GM19023 (cell line): ENCODE results near the gene SUMO2.
A peak's percentile ranks its signal among the peaks of the same experiment; 100 is the strongest.
"Not testable (repeated sequence)": the region's sequence is repeated elsewhere in the genome, so short reads cannot be mapped to it uniquely, and the experiment has no call there.

ENCODE experiments used
- ATAC-seq: cut with Tn5 transposase; IDR thresholded peaks from one replicate; pipeline ENCODE4 v1.9.1; 2021; ENCODE audit warnings: mild to moderate bottlenecking, moderate library complexity; ENCODE audit not compliant: unreplicated experiment

Gene SUMO2

DNA sequence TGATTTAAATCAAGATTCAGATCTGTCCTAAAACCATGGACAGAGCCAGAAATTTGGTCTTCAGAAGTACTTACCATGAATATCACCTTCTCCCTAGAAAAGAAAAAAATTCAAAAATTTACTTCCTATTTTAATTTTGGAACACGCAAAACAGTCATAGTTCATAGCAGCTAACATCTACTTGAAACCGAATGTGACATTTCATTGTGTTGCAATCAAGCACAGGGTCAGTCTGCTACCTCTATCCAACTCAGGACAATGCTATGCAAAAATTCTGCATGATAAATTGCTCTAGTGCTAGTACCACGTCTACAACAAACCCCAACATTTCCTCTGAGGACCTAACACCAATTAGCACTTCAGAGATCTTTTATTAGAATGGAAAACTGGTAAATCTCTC, 36.2 kb downstream of the SUMO2 start:
- no peak for ATAC-seq

DNA sequence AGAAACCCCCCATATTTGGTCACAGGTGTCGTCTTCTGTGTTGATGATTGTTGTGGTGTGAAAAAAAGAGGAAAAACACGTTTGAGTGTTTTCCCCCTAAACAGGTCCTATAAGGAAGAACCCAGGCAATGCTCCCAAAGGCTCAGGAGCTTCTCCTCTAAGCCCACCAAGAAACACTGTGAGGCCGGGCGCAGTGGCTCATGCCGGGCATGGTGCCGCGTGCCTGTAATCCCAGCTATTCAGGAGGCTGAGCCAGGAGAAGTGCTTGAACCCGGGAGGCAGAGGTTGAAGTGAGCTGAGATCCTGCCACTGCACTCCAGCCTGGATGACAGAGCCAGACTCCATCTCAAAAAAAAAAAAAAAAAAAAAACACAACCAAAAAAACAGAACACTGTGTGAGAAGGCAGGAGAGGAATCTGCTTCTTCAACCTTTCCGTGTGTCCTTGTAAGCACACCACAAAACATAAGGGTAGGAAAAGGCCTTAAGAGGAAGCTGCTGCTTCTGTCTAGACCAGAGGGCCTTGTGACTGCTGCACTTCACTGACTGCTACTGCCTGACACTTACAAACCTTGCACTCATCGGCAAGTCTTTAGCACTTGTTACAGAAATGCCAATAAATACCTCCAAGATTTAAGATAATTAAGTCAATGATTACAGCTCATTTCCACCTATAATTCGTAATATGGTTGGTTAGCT, 37.8 kb downstream of the SUMO2 start:
- ATAC-seq = no peak

GRCh38 chr17:75142236-75142971, 40.4 kb downstream of the SUMO2 start:
- no peak for ATAC-seq

GRCh38 chr17:75138519-75138918, 44.2 kb downstream of the SUMO2 start:
- ATAC-seq = no peak

DNA sequence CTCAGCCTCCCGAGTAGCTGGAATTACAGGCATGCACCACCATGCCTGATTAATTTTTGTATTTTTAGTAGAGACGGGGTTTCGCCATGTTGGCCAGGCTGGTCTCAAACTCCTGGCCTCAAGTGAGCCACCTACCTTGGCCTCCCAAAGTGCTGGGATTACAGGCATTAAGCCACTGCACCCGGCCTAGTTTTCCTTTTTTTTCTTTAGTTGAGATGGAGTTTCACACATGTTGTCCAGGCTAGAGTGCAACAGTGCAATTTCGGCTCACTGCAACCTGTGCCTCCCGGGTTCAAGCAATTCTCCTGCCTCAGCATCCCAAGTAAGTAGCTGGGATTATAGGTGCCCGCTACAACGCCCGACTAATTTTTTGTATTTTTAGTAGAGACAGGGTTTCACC, 45.0 kb downstream of the SUMO2 start:
- ATAC-seq = not testable (repeated sequence)

DNA sequence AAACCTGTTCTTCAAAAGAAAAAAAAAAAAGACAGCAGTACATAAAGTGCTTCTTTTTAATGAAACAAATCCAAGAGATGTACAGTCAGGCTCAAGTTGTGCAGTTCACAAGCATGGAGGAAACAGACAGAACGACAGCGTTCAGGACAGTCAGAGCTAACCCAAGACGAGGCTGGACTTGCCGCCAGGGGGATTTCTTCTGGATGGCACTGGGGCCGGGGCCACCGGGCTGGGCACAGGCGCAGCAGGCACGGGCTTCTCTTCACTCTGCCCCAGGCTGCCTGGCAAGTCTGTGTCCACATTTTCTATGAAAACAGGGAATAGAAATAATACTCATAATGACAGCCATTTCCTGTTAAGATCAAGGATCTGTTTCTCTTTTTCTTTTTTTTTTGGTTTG, 46.8 kb downstream of the SUMO2 start:
- no peak for ATAC-seq

DNA sequence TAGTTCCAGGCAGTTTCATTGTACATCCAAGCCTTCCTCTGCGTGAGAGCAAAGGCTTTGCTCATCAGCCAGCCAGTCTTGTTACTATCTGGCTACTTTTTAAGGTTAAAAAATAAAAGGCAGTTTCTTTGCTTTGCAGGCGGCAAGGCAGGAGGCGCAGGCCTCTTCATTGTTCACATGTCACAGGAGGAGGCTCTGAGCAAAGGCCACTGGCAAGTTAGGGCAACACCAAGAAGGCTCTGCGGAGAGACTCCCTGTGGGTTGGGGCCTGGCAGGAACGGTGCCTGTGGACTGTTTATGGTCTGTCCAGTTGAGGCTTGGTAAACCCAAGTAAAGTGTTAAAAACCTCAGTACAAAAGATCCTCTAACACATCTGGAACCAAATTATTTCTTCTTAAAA, 47.3 kb downstream of the SUMO2 start:
- ATAC-seq = no peak

DNA sequence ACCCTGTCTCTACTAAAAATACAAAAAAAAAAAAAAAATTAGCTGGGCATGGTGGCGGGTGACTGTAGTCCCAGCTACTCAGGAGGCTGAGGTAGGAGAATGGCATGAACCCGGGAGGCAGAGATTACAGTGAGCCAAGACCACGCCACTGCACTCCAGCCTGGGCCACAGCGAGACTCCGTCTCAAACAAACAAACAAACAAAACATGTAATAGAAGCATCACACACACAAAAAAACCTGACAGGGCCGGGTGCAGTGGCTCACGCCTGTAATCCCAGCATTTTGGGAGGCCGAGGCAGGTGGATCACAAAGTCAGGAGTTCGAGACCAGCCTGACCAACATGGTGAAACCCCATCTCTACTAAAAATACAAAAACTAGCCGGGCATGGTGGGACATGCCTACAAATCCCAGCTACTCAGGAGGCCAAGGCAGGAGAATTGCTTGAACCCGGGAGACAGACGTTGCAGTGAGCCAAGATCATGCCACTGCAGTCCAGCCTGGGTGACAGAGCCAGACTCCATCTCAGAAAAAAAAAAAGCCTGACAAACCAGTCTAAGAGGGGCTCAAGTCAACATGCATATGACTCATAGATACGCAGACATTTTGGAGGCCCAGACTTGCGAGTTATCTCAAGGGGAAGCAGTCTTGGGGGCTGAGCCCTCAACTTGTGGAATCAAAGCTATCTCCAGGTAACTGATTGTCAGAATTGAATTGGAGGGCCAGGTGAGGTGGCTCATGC, 49.0 kb downstream of the SUMO2 start:
- ATAC-seq = not testable (repeated sequence)

DNA sequence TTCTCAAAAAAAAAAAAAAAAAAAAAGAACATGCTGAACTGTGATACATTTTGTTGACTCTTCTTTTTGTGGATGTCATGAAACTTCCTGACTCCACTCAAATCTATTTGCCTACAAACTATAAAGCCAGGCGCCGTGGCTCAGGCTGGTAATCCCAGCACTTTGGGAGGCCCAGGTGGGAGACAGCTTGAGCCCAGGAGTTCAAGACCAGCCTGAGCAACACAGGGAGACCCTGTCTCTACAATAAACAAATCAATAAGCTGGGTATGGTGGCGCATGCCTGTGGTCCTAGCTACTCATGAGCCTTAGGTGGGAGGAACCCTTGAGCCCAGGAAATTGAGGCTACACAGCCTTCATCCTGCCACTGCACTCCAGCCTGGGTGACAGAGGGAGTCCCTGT, 49.8 kb downstream of the SUMO2 start:
- no peak for ATAC-seq

DNA sequence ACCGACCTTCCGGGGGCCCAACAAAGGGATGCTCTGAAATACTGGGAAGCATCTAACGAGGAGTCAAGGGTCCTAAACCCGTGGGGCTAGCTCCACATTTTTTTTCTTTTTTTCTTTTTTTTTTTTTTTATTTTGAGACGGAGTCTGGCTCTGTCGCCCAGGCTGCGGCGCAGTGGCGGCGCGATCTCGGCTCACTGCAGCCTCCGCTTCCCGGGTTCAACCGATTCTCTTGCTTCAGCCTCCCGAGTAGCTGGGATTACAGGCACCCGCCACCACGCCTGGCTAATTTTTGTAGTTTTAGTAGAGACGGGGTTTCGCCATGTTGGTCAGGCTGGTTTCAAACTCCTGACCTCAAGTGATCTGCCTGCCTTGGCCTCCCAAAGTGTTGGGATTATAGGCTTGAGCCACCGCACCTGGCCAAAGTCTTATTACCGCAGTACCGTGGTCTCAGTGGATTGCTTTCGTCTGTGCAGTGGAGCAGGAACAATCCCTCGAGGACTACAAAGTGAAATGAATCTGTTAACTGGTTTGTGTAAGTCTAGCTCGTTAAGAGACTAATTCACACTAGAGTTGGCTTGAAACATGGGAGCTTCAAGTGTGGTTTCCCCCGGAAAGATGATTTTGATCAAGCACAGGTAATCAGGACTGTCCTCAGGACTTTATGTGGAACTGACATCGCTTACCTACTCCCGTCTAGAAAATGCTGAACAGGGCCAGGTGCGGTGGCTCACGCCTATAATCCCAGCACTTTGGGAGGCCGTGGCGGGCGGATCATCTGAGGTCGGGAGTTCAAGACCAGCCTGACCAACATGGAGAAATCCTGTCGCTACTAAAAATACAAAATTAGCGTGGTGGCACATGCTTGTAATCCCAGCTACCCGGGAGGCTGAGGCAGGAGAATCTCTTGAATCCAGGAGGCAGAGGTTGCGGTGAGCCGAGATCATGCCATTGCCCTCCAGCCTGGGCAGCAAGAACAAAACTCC, 50.5 kb downstream of the SUMO2 start:
- not testable (repeated sequence) for ATAC-seq

DNA sequence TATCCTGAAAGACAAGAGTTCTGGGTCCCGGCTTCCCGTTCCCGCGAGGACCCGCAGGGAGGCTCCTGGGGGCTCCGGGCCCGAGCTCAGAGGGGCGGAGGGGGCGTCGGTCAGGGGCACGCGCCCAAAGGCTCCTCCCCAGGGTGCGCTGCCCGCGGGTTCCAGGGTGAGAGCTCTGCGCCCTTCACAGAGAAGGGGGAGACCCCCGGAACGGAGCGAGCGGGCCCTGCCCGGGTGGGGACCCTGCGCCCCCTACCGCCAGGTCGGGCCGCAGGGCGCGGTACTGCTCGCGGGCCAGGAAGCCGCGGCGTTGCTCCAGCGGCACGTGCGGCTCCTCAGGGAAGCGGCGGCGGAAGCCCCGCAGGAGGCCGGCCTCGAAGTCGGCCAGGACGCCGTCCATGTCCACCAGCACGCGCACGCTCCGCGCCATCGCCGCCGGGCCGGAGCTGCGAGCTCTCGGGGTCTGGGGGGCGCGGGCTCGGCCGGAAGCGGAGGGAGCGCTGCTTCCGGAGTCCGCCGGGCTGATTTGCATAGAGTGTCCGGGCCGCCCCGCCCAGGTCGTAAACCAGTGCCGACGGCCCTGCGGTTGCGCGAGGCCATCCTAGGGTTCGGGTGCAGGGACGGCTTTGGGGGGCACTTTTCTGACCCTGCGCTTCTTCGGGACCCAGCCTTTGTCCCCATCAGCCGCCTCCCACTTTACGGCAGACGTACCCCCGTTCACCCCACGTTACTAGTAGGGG, 51.3 kb downstream of the SUMO2 start, which contains the start of gene NT5C:
Gene NT5C (minus strand): TSS at position 465 of the 740 bp plus-strand sequence. CDS start 35 bp downstream, at position 430.
- ATAC-seq = peak; percentile 86

DNA sequence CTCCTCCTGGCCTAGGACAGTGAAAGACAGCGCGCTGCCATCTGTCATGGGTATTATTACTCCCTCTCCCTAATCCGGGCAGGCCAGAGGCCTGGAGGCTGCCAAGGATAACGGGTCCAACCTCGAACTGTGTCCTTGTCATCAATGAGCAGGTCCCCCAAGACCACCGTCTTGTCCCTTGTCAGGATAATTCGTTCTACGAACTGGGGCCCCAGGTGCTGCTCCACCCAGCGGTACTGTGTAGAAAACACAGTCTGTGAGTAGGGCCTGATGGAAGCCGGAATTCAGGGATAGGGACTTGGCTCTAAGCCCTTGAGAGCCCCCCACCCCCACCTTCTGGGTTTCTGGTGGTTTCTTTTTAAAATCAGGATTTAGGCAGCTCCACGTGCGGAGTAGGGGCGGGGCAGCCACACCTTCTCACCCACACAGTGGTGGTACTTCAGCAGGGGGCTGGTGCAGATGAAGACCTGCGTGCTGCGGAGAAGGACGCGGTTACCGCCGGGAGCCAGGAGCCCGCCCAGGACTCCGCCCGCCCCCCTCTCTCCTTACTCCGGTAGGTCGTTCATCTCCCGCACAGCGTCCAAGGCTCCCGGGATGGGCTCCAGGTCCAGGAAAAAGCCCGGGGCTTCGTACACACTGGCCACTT, 52.0 kb downstream of the SUMO2 start:
- peak; percentile 23 for ATAC-seq

DNA sequence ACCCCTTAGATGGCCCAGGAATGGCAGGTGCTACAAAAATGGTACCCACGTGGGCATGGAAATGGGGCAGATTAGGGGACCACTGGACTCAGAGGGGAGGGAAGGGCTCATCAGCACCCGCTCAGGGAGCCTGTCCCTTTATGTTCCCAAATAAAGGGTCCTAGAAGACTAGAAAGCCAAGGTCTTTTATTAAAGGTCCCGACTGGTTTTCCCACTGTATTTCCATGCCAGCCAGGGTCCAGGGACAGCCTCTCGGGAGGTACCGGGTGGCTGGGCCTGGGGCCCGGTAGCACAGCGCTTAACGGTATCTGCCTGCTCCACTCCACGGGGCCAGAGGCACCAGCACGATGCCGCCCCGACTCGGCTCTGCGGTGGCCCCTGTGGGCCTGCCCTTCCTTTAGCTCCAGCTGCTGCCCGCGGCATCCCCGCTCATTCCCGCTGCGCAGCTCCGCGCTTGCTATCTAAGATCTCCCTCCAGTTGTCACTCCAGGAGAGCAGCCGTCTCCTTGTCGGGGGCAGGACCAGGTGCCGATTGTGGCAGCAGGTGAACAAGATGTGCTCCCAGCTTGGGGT, 52.6 kb downstream of the SUMO2 start:
- no peak for ATAC-seq

- ATAC-seq = no peak
Measured at GRCh38 chr17:75129576-75129975, 53.2 kb downstream of the SUMO2 start.

- no peak for ATAC-seq
Measured at GRCh38 chr17:75128694-75129505, 53.9 kb downstream of the SUMO2 start.

DNA sequence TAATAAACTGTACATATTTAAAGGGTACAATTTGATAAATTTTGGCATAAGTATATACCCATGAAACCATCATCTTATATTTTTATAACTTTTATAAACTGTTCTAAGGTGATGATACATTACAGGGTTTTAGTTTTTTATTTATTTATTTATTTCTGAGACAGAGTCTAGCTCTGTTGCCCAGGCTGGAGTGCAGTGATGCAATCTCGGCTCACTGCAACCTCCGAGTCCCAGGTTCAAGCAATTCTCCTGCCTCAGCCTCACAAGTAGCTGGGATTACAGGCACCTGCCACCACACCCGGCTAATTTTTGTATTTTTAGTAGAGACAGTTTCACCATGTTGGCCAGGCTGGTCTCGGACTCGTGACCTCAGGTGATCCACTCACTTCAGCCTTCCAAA, 54.8 kb downstream of the SUMO2 start:
- ATAC-seq = not testable (repeated sequence)

GRCh38 chr17:75126954-75127353, 55.8 kb downstream of the SUMO2 start:
- ATAC-seq = no peak

- ATAC-seq = no peak
Measured at GRCh38 chr17:75125984-75126383, 56.8 kb downstream of the SUMO2 start.
